ENCODE data around the gene AFAP1. TPM values are rescaled to one million over a fixed set of nuclear protein-coding genes. Genes with fewer than 3 reads are reported as not detected.
"Not testable (repeated sequence)": the region's sequence is repeated elsewhere in the genome, so short reads cannot be mapped to it uniquely, and the experiment has no call there.

AFAP1 gene
- total RNA-seq, 1 donor from 2014 or later = 30.8 TPM

GRCh38 chr4:7947927-7948326 lies 8.3 kb upstream of the AFAP1 start:
- DNase-seq (ENCODE audit: low read depth) = no peak

GRCh38 chr4:7945709-7946380 lies 6.2 kb upstream of the AFAP1 start:
- DNase-seq (ENCODE audit: low read depth) = no peak

GRCh38 chr4:7944599-7945220 lies 5.0 kb upstream of the AFAP1 start:
- no peak for DNase-seq (ENCODE audit: low read depth)

- not testable (repeated sequence) for DNase-seq (ENCODE audit: low read depth)
Measured at GRCh38 chr4:7943688-7944087, 4.0 kb upstream of the AFAP1 start.

- DNase-seq (ENCODE audit: low read depth) = no peak
Measured at GRCh38 chr4:7943211-7943610, 3.5 kb upstream of the AFAP1 start.

GRCh38 chr4:7941965-7942496 lies 2.4 kb upstream of the AFAP1 start:
- no peak for DNase-seq (ENCODE audit: low read depth)

GRCh38 chr4:7941111-7941964 lies 1.7 kb upstream of the AFAP1 start:
- DNase-seq (ENCODE audit: low read depth) = peak; percentile 57

- DNase-seq (ENCODE audit: low read depth) = no peak
Measured at GRCh38 chr4:7938609-7939376, 868 bp downstream of the AFAP1 start.

GRCh38 chr4:7938266-7938608 lies 1.4 kb downstream of the AFAP1 start:
- no peak for DNase-seq (ENCODE audit: low read depth)

- no peak for DNase-seq (ENCODE audit: low read depth)
Measured at GRCh38 chr4:7937006-7937405, 2.7 kb downstream of the AFAP1 start.

- peak; percentile 88 for DNase-seq (ENCODE audit: low read depth)
Measured at GRCh38 chr4:7933651-7934510, 5.8 kb downstream of the AFAP1 start.

- DNase-seq (ENCODE audit: low read depth) = no peak
Measured at GRCh38 chr4:7932287-7932686, 7.4 kb downstream of the AFAP1 start.

GRCh38 chr4:7929118-7929951 lies 10.3 kb downstream of the AFAP1 start:
- peak; percentile 84 for DNase-seq (ENCODE audit: low read depth)

- DNase-seq (ENCODE audit: low read depth) = no peak
Measured at GRCh38 chr4:7928711-7929110, 10.9 kb downstream of the AFAP1 start.

- no peak for DNase-seq (ENCODE audit: low read depth)
Measured at GRCh38 chr4:7926822-7927221, 12.8 kb downstream of the AFAP1 start.

- peak; percentile 79 for DNase-seq (ENCODE audit: low read depth)
Measured at GRCh38 chr4:7924570-7924969, 15.1 kb downstream of the AFAP1 start.

GRCh38 chr4:7924163-7924562 lies 15.5 kb downstream of the AFAP1 start:
- DNase-seq (ENCODE audit: low read depth) = no peak

- no peak for DNase-seq (ENCODE audit: low read depth)
Measured at GRCh38 chr4:7922466-7922865, 17.2 kb downstream of the AFAP1 start.

- no peak for DNase-seq (ENCODE audit: low read depth)
Measured at GRCh38 chr4:7918981-7919380, 20.7 kb downstream of the AFAP1 start.

Data from myocyte (in vitro differentiated cells).